GM12878 (cell line): ENCODE results near the gene KRTAP4-16. TPM values are rescaled to one million over a fixed set of nuclear protein-coding genes. Genes with fewer than 3 reads are reported as not detected.

ENCODE experiments used
- ATAC-seq: fragments of 200-7000 bp; cut with Tn5 transposase; 3 replicates; pipeline ENCODE4 v1.9.1; 2020; ENCODE audit warnings: mild to moderate bottlenecking, moderate library complexity
- BruUV-seq: library from RNA; stranded (reverse); fragments of 400-500 nt; replicated peaks from 2 replicates; lab custom pipeline; 2021; lab: Mats Ljungman, UMichigan
- CTCF ChIA-PET: fragments of 300-600 bp; sonication (Branson Sonifier 250); formaldehyde crosslinking; extraction: SDS; loops from one replicate; lab custom pipeline; 2021; ENCODE audit warnings: inconsistent platforms; lab: Yijun Ruan, JAX
- POLR2A ChIA-PET: fragments of 350-600 bp; formaldehyde crosslinking; extraction: SDS; loops from one replicate; lab custom pipeline; 2021; ENCODE audit warnings: inconsistent platforms; lab: Charles Lee
- RAD21 ChIA-PET: fragments of 300-600 bp; sonication (Branson Sonifier 250); formaldehyde crosslinking; loops from one replicate; lab custom pipeline; 2023; ENCODE audit warnings: antibody characterized with exemption; ENCODE audit not compliant: unreplicated experiment; lab: Charles Lee
- SMC1A ChIA-PET: fragments of 300-600 bp; sonication (Branson Sonifier 250); formaldehyde crosslinking; loops from one replicate; lab custom pipeline; 2023; ENCODE audit not compliant: unreplicated experiment, uncharacterized antibody; lab: Charles Lee
- DNase-seq: peaks from one replicate; pipeline ENCODE4 v3.0.0-alpha.2; 2011; ENCODE audit warnings: low read depth, low spot score
- FAIRE-seq: peaks from 3 replicates; lab custom pipeline; 2011; peaks lifted over from hg19 to GRCh38; lab: Jason Lieb, UNC
- H2AFZ ChIP-seq: 2 replicates; pipeline ENCODE4 v1.6.0; 2011; ENCODE audit warnings: low read depth, low read length, control low read depth; ENCODE audit not compliant: control insufficient read depth
- H3K27ac ChIP-seq: 2 replicates; pipeline ENCODE4 v1.5.1; 2011; ENCODE audit warnings: control low read depth; ENCODE audit not compliant: control insufficient read depth, insufficient read depth
- H3K27me3 ChIP-seq, 2 experiments: replicated peaks in 1 of 2; 2 replicates each; pipeline versions ENCODE4 v1.6.0 to v1.6.1; 2011; ENCODE audit warnings: low read length in 1 of 2; ENCODE audit not compliant: control insufficient read depth in 2 of 2, insufficient read depth in 2 of 2
- H3K36me3 ChIP-seq, 2 experiments: 2 replicates each; pipeline ENCODE4 v1.5.1; 2011; ENCODE audit warnings: low read length in 1 of 2; ENCODE audit not compliant: control insufficient read depth in 2 of 2, insufficient read depth in 2 of 2
- H3K4me1 ChIP-seq: 2 replicates; pipeline ENCODE4 v1.6.1; 2011; ENCODE audit warnings: mild to moderate bottlenecking, low read length, moderate library complexity, mixed read lengths; ENCODE audit not compliant: control insufficient read depth, insufficient read depth
- H3K4me2 ChIP-seq: 2 replicates; pipeline ENCODE4 v1.6.0; 2011; ENCODE audit warnings: control low read depth; ENCODE audit not compliant: control insufficient read depth, insufficient read depth
- H3K4me3 ChIP-seq: fragments of 200-600 bp; sonication (generic); 2 replicates; pipeline ENCODE4 v1.5.1; 2016
- H3K79me2 ChIP-seq: 2 replicates; pipeline ENCODE4 v1.6.0; 2011; ENCODE audit warnings: low read length; ENCODE audit not compliant: control insufficient read depth, insufficient read depth
- H3K9ac ChIP-seq: 2 replicates; pipeline ENCODE4 v1.8.0; 2011; ENCODE audit warnings: low read length, control low read depth, mixed read lengths; ENCODE audit not compliant: control insufficient read depth, insufficient read depth
- H3K9me3 ChIP-seq: replicated peaks from 3 replicates; pipeline ENCODE4 v1.5.1; 2011; ENCODE audit warnings: mild to moderate bottlenecking, low read length; ENCODE audit not compliant: control insufficient read depth, insufficient read depth
- H4K20me1 ChIP-seq: 2 replicates; pipeline ENCODE4 v1.6.0; 2011; ENCODE audit not compliant: control insufficient read depth, insufficient read depth
- CUX1 ChIP-seq: IDR thresholded peaks from 2 replicates; pipeline ENCODE4 v1.6.1; 2012; ENCODE audit warnings: improper control_type of control experiment, low read depth, low read length; ENCODE audit not compliant: insufficient replicate concordance
- DPF2 ChIP-seq: fragments of 450-650 bp; IDR thresholded peaks from 2 replicates; pipeline ENCODE4 v1.6.1; 2017; ENCODE audit warnings: mild to moderate bottlenecking
- ESRRA ChIP-seq: IDR thresholded peaks from 2 replicates; pipeline ENCODE4 v1.6.1; 2012; ENCODE audit warnings: mild to moderate bottlenecking, low read length, improper control_type of control experiment
- HDAC6 ChIP-seq: fragments of 200-600 bp; sonication (generic); IDR thresholded peaks from one replicate; pipeline ENCODE4 v1.8.0; 2017; ENCODE audit warnings: antibody characterized with exemption; ENCODE audit not compliant: unreplicated experiment
- HDGF ChIP-seq: fragments of 450-650 bp; IDR thresholded peaks from 2 replicates; pipeline ENCODE4 v1.6.1; 2016; ENCODE audit warnings: antibody characterized with exemption
- JUNB ChIP-seq: IDR thresholded peaks from 2 replicates; pipeline ENCODE4 v1.6.1; 2016; ENCODE audit warnings: antibody characterized with exemption, mild to moderate bottlenecking
- JUND ChIP-seq: IDR thresholded peaks from 2 replicates; pipeline ENCODE4 v1.6.1; 2012; ENCODE audit warnings: low read depth, mild to moderate bottlenecking, low read length, improper control_type of control experiment, moderate library complexity
- MAX ChIP-seq: IDR thresholded peaks from 2 replicates; pipeline ENCODE4 v1.6.1; 2012; ENCODE audit warnings: low read depth, low read length, improper control_type of control experiment
- NFXL1 ChIP-seq: fragments of 450-650 bp; IDR thresholded peaks from 2 replicates; pipeline ENCODE4 v1.6.1; 2017; ENCODE audit warnings: antibody characterized with exemption, mild to moderate bottlenecking, borderline replicate concordance
- NFYB ChIP-seq: IDR thresholded peaks from 2 replicates; pipeline ENCODE4 v1.6.1; 2011; ENCODE audit warnings: low read depth, mild to moderate bottlenecking, low read length, improper control_type of control experiment, moderate library complexity; ENCODE audit not compliant: insufficient read depth
- RB1 ChIP-seq: fragments of 450-650 bp; formaldehyde crosslinking; IDR thresholded peaks from 2 replicates; pipeline ENCODE4 v1.6.1; 2017; ENCODE audit warnings: mild to moderate bottlenecking, borderline replicate concordance
- RCOR1 ChIP-seq: conservative IDR thresholded peaks from 2 replicates; pipeline ENCODE4 v1.6.1; 2012; ENCODE audit warnings: low read depth, low read length, improper control_type of control experiment
- ZNF24 ChIP-seq: fragments of 450-650 bp; IDR thresholded peaks from 2 replicates; pipeline ENCODE4 v1.6.1; 2017; ENCODE audit warnings: antibody characterized with exemption, mild to moderate bottlenecking
- WGBS: methylation state at CpG from one replicate; pipeline ENCODE4 v1.1.6; 2016; ENCODE audit warnings: low lambda C conversion rate; ENCODE audit not compliant: insufficient replicate concordance, insufficient coverage; ENCODE audit errors: missing lambda C conversion rate; 5-methylcytosine and 5-hydroxymethylcytosine counted together
- in situ Hi-C: fragments of 300-500 bp; cut with MboI; formaldehyde crosslinking; loops from 9 replicates; pipeline ENCODE4 v1.14.3; 2018; ENCODE audit warnings: mixed read lengths
- intact Hi-C: fragments of 100-400 bp; cut with micrococcal nuclease; formaldehyde crosslinking; loops from one replicate; pipeline ENCODE4 v1.14.2; 2022; ENCODE audit not compliant: unreplicated experiment
- polyA plus RNA-seq, 11 experiments: library from polyadenylated mRNA; depleted of rRNA in 4 of 11; unstranded in 6 of 11; stranded (reverse) in 5 of 11; fragments of >200 nt; fragmentation: Nextera tagmentation in 4 of 11; fragmentation: Illumina TruSeq in 1 of 11; extraction: Ambion mirVana in 4 of 11; extraction: Trizol in 1 of 11; gene quantifications; 1 replicate in 1 of 11; 2 replicates in 10 of 11; pipeline versions ENCODE4 v1.2.1 to v1.2.3, GENCODE V29; 2011 to 2016; ENCODE audit warnings: inconsistent platforms in 2 of 11, missing spikeins in 2 of 11, low read depth in 1 of 11
- total RNA-seq, 4 experiments: library from RNA; depleted of rRNA in 3 of 4; stranded (reverse); fragments of >200 nt in 3 of 4; fragmentation: Illumina TruSeq in 1 of 4; extraction: Trizol in 1 of 4; gene quantifications; 2 replicates each; pipeline versions ENCODE4 v1.2.1 to v1.2.3, GENCODE V29; 2013 to 2021
- TF ChIP-seq, protein P1 (sequence below): fragments of 150-350 bp; IDR thresholded peaks from 2 replicates; pipeline ENCODE4 v1.6.1; 2016; ENCODE audit warnings: low read depth, low read length

Gene KRTAP4-16
- total and polyA plus RNA-seq, 10 of the 15 experiments (the other 5 are each of a cell fraction or from before 2014, with no cell fraction given): not detected

- H3K27me3 ChIP-seq: no peaks in the 10 kb centered on the region
- ChIA-PET CTCF (no interaction called here), SMC1A (no interaction called here), RAD21 (no interaction called here), POLR2A (no interaction called here)
- WGBS: 19% methylated on average over 6 of the region's 6 CpGs
- H4K20me1 ChIP-seq: no peaks in the 10 kb centered on the region
- no peak for DNase-seq
- no peak within 1 kb of the TSS for H3K4me2 ChIP-seq
- no peak within 1 kb of the TSS for H2AFZ ChIP-seq
- no TSS peak for BruUV-seq
- H3K4me1 ChIP-seq: no peaks in the 10 kb centered on the region
- no peak for ATAC-seq
- no peak within 1 kb of the TSS for H3K27ac ChIP-seq
- no peak for TF ChIP-seq JUNB
- TF ChIP-seq ZNF24: no peak
- no peak for TF ChIP-seq CUX1
- no peak for TF ChIP-seq MAX
- TF ChIP-seq HDAC6: no peak
- no peak for TF ChIP-seq DPF2
- TF ChIP-seq NFXL1: no peak
- no peak for TF ChIP-seq NFYB
- no peak for TF ChIP-seq RCOR1
- TF ChIP-seq RB1: no peak
- no peak for TF ChIP-seq JUND
- TF ChIP-seq, protein P1, sequence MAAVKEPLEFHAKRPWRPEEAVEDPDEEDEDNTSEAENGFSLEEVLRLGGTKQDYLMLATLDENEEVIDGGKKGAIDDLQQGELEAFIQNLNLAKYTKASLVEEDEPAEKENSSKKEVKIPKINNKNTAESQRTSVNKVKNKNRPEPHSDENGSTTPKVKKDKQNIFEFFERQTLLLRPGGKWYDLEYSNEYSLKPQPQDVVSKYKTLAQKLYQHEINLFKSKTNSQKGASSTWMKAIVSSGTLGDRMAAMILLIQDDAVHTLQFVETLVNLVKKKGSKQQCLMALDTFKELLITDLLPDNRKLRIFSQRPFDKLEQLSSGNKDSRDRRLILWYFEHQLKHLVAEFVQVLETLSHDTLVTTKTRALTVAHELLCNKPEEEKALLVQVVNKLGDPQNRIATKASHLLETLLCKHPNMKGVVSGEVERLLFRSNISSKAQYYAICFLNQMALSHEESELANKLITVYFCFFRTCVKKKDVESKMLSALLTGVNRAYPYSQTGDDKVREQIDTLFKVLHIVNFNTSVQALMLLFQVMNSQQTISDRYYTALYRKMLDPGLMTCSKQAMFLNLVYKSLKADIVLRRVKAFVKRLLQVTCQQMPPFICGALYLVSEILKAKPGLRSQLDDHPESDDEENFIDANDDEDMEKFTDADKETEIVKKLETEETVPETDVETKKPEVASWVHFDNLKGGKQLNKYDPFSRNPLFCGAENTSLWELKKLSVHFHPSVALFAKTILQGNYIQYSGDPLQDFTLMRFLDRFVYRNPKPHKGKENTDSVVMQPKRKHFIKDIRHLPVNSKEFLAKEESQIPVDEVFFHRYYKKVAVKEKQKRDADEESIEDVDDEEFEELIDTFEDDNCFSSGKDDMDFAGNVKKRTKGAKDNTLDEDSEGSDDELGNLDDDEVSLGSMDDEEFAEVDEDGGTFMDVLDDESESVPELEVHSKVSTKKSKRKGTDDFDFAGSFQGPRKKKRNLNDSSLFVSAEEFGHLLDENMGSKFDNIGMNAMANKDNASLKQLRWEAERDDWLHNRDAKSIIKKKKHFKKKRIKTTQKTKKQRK: no peak
- TF ChIP-seq HDGF: no peak
- no peak for TF ChIP-seq ESRRA
- FAIRE-seq: no peak
- no peak within 1 kb of the TSS for H3K9ac ChIP-seq
- intact Hi-C loops: no loop called here
- no peaks in the 10 kb centered on the region for H3K79me2 ChIP-seq
- H3K9me3 ChIP-seq: no peaks in the 10 kb centered on the region; the same call in 1 of the 3 replicates
- H3K4me3 ChIP-seq: no peak within 1 kb of the TSS
- H3K36me3 ChIP-seq: no peaks in the 10 kb centered on the region
- in situ Hi-C loops: no loop called here
These were observed 38.5 kb upstream of the KRTAP4-16 start, which contains the start of gene KRTAP4-6 for GRCh38 chr17:41140360-41141131. Gene KRTAP4-6 (minus strand): TSS chr17:41140544. CDS start chr17:41140487, 57 bp downstream.
